ENCODE data around the gene OR13J1.

Gene OR13J1

GRCh38 chr9:35859310-35859989 lies 10.8 kb downstream of the OR13J1 start:
- peak in 15 of 56 donors; percentile 6 to 45 (median 23) for DNase-seq

DNA sequence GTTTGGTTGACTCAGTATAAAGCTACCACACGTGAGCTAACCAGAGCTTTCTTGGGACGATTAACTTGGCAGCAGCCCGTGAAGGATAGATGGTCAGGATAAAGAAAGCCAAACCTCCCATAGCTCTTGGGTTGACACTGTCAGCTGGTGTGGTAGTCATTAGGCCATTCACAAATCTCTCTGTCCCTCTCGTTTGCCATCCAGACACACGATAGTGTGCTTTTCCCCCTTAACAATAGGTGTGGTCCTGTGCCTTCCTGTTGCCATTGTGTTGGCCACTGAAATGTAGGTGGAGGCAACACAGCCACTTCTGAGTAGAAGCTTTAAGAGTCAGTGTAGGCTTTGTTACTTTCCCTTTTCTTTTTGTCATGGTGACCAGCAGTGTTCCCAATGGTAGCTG lies 11.7 kb downstream of the OR13J1 start:
- DNase-seq, result no peak

GRCh38 chr9:35856882-35857281 lies 13.3 kb downstream of the OR13J1 start:
- DNase-seq, result no peak

DNA sequence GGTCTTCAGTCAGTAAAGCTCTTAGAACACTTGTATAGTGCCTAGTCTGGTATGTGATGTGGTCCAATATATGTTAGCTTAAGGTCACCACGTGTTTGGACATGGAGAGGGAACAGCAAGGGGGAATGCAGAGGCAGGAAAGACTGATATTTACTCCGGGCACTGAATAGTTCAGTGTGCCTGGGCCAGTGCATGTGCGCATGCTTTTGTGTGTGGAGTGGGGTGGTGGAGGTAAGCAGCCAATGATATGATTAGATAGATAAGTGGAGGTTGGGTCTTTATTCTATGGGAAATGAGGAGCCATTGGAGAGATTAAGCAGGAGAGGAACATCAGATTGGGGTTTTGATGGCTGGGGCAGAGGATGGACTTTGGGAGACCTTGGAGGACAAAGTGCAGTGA lies 14.0 kb downstream of the OR13J1 start:
- DNase-seq, result no peak

DNA sequence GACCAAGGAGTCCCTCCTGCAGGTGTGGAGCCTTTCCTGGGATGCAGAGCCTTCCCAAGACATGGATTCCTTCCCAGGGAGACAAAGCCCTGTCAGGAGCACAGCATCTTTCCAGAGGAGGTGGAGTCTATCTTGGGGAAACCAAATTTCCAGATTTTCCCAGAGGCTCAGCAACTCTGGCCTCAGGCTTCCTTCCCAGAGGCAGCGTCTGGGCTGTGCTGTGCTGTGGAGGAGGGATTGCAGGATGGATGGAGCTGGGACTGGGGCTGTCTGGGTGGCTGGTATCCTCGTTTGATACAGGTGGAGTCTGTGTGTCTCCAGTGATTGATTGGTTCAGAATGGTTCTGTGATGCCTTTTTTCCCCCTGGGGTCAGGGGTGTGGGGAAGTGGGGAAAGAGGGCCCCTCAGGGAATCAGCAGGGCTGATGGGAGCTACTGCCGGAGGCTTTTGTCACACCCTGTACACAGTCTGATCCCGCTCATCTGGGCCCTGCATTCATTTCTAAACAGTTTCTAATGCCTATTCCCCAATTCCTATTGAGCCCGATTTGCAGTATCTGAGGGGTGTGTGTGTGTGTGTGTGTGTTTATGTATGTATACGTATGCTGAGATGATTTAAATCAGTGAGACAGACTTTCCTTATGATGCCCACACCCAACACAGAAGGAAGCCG lies 16.0 kb downstream of the OR13J1 start:
- no peak for DNase-seq

DNA sequence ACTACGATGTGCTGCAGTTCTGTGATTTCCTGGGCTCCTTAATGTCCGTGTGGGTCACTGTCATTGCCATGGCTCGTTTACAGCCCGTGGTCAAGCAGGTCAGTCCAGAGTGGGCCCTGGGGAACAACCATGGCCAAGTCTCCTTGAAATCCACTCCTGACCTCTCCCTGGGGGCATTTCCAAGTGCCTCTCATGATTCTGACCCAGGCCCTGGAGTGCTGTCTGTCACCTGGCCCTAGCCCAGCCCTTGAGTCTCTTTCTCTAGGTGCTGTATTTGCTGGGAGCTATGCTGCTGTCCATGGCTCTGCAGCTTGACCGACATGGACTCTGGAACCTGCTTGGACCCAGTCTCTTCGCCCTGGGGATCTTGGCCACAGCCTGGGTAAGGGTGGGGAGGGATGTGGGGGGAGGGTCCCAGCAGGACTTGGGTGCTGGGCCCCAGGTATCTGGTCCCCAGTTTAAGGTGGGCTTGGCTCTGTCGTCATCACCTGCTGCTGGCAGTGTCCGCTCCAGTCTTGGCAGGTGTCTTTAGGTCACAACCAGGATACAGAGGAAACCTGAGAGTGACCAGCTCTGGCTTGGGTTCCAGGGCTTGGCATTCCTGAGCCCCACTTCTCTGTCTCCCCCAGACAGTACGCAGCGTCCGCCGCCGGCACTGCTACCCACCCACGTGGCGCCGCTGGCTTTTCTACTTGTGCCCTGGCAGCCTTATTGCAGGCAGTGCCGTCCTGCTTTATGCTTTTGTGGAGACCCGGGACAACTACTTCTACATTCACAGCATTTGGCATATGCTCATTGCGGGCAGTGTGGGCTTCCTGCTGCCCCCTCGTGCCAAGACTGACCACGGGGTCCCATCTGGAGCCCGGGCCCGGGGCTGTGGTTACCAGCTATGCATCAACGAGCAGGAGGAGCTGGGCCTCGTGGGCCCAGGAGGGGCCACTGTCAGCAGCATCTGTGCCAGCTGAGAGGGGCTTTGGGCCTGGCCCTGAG lies 17.0 kb downstream of the OR13J1 start:
- no peak for DNase-seq

DNA sequence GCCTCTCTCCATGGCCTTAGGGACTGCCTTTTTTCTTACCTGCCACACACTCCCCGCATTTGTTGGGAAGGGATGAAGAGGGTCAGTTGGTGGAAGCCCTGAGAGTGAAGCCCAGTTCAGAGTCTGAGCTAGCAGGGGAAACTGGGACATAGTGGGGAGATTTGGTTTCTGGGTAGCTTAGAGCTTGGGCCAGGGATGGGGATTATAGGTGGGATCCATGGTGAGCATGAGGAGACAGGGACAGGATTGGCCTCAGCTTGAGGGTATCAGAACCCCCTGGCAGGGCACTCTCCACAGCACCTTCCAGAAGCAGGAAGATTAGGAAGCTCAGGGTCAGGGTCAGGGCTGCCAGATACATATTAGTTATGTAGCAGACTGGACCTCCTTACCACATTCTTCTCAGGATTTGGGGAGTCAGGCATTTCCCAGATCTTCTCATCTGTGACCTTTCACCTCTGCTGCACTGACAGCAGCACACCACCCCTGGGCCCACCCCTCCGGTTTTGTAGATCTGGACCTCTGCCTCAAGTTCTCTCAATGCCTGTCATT lies 17.9 kb downstream of the OR13J1 start:
- DNase-seq, result no peak

DNA sequence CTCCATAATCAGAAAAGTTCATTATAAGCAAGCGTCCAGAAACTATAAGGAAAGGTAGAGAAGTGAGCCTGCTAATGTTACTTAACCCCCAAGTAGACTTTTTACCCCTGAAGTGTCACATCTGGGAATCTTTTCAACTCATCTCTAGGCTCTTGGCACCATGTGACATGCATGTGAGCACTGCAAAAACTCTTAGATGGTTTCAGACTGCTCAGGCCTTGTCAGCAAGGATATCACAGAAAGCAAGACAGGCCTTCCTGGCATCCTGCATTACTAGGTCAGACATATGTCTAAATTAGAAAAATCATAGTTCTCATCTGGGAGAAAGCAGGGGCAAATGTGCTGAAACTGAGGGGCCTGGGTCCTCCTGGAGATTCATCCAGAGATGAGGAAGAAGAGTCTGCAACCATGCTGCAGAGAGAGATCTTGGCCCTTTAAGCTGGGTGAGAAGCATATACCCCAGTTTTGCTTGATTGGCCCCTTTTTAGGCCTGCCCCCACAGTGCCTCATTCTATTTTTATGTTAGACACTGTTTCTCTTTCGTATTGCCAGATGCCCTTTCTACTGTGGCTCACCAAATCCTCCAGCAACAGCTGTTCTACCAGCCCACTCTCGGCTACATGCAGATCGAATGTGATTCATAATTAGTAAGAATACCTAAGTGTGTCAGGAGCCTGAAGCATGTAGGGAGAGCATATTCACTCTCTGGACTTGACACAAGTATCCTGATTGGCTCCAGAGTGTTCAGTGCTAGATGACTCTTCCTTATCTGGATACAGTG lies 22.2 kb downstream of the OR13J1 start:
- peak in 23 of 56 donors; percentile 9 to 69 (median 22) for DNase-seq

DNA sequence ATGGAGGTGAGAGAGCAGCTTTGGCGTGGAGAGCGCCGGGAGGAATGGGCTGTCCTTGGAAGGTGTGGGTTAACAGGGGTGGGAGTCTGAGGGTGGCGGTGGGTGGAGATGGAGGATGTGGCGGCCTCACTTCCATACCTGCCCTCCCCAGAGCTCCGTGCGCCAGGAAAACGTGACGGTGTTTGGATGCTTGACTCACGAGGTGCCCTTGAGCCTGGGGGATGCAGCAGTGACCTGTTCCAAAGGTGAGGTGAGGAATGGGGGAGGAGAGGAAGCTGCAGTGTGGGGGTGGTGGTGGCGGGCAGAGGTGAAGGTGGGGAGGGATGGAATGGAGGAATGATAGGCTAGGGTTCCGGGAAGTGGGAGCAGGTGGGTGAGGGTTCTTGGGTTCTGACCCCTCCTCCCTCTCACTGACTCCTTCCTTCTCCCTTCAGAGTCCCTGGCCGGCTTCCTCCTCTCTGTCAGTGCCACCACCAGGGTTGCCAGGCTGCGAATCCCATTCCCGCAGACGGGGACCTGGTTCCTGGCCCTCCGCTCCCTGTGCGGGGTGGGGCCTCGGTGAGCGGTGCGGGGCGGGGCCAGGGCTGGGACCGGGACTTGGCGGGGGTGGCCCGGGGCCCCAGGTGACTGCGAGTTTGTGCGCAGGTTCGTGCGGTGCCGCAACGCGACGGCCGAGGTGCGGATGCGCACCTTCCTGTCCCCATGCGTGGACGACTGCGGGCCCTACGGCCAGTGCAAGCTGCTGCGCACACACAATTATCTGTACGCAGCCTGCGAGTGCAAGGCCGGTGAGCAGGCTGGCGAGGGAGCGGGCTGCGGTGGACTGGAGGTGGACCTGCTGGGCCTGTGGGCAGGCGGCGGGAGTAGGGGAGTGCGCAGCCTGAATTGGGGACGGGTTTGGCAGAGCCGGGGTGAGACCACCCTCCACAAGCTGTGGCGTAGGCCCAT lies 24.1 kb downstream of the OR13J1 start:
- DNase-seq, result no peak

DNA sequence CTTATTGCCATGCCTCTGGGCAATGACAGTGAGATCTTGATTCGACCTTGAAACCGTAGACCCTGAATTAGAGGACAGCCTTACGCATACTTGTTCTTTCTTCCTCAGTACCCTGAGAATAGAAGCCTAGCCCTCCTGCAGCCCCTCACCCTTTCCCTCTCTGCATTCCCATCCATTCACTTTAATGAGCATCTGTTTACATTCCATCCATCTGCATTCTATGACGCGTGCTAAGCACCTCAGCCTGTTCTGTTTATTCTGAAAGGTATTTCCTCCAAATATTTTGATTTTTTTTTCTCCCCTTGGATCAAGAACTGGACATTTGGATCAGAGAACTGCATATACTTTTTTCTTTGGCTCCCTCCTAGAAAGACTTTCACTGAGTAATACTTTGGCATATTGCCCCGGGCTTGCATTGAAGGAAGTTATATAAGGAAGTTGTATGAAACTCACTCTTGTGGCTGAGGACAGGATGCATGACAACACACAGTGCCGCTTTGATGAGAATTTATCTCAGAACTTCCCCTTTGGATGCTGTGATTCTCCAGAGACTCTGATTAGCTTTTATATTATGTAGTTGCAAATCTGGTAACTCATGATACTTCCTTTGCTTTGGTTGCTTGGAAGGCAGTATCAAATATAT lies 25.5 kb downstream of the OR13J1 start:
- peak in 12 of 56 donors; percentile 3 to 64 (median 19) for DNase-seq

GRCh38 chr9:35842795-35843194 lies 27.4 kb downstream of the OR13J1 start:
- DNase-seq, result no peak

DNA sequence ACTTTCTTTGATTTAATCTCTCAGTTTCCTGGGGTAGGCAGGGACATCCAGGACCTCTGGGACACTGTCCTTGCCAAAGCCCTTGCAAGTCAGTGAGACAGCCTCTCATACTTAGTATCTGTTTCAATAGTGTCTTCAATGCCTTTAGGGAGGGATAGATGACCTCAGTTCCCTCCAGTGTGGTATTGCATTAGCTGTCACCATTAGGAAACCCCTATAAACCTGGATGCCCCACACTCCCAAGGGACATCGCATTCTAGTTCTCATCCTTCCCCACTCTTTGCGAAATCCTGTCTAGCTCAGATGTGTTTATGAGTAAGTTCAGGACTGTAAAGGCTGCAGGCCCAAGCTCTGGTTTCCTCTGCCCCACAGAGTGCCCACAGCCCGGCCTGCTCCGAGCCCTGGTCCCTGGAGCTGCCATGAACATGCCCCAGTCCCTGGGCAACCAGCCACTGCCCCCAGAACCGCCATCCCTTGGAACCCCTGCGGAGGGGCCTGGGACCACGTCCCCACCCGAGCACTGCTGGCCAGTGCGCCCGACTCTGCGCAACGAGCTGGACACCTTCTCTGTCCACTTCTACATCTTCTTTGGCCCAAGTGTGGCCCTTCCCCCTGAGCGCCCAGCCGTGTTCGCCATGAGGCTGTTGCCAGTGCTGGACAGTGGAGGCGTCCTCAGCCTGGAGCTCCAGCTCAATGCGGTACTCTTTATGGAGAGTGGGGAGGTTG lies 28.0 kb downstream of the OR13J1 start:
- no peak for DNase-seq

GRCh38 chr9:35841645-35841900 lies 28.6 kb downstream of the OR13J1 start:
- DNase-seq, result no peak

DNA sequence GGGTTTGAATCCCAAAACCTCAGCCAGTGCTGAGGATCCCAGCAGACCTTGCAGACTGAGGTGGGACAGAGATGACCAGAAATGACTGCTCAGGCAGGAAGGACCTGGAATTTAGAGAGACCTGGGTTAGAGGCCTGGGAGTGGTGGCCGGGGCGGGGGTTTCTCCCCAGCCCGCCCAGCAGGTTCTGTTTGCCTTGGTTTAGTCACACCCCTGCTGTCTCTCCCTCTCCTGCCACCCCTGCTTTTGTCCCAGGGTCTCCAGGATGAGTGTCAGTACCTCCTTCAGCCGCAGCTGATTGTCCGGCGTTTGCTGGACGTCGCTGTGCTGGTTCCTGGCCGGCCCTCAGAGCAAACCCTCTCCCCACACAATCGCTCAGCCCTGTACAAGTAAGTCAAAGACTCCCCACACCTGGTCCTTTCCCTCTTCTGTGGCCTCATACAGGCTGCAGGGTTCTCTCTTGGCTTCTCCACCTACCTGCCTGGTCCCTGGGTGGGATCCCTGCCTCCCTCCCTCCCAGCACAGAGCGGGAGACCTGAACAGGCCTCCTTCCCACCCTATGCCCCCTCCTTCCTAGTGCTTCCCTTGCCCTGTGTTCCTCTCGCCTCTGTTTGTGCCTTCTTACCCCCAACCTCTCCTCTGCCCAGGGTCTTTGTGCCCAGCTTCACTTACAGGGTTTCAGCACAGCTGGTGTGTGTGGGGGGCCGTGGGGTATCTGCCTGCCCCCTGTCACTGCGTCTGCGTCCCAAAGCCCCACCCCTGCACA lies 29.1 kb downstream of the OR13J1 start:
- no peak for DNase-seq

DNA sequence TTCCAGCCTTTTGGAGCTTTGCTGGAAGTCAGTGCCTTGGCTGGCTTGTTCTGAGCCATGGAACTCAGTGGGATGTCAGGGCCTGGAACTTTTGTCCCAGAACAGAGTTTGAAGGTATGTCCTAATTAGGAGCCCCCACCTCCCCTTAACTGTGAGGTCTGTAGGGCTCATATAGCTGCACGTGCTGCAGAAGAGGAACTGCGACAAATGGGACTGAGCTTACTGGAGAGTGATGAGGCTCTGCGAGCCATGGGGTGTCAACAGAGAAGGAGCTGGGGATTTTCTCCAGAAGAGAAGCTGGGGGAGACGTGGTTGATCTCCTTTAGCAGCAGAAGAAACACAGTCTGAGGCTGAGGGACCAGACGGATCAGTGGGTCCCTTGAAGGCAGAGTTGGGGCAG lies 30.3 kb downstream of the OR13J1 start:
- no peak for DNase-seq

GRCh38 chr9:35836595-35836994 lies 33.6 kb downstream of the OR13J1 start:
- DNase-seq, result no peak

DNA sequence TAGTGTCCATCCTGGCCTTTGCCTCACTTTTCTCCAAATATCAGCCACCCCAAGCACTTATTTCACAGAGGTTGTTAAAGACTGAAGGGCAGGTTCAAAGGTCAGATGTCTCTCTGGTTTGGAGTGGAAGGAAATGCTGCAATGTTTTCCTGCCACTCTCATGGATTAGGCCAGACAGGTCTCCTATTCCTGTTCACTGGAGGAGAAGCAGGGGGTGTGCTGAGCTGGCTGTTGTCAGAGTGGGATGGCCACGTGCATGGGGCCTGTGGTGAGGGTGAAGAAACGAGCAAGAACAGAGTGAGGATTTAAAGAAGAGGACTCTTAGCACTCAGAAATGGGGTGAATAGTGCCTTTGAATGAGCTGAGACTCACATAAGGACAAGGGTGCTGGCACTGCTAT lies 34.4 kb downstream of the OR13J1 start:
- no peak for DNase-seq

GRCh38 chr9:35835216-35835632 lies 35.0 kb downstream of the OR13J1 start:
- DNase-seq, result no peak
